Esophagus squamous epithelium (tissue), 5 donors: ENCODE measurements around the gene SLC2A5. TPM values are rescaled to one million over a fixed set of nuclear protein-coding genes. Genes with fewer than 3 reads are reported as not detected.
A peak's percentile ranks its signal among the peaks of the same experiment; 100 is the strongest.
"Not testable (repeated sequence)": the region's sequence is repeated elsewhere in the genome, so short reads cannot be mapped to it uniquely, and the experiment has no call there.

Source experiments
- DNase-seq: peaks from one replicate; lab custom pipeline; 2025; lab: John Stamatoyannopoulos, UW
- H3K27ac ChIP-seq, 4 donors: fragments of 200-600 bp; sonication (generic); one replicate each; pipeline ENCODE4 v1.5.1; 2016 to 2019; ENCODE audit warnings: mild to moderate bottlenecking in 1 of 4
- H3K27me3 ChIP-seq, 4 donors: fragments of 200-600 bp; sonication (generic); 1 replicate in 3 of 4; 2 replicates in 1 of 4; pipeline versions ENCODE4 v1.5.1 to v1.6.0; 2017 to 2021; ENCODE audit warnings: antibody characterized with exemption in 1 of 4
- H3K36me3 ChIP-seq, 3 donors: fragments of 200-600 bp; sonication (generic); one replicate each; pipeline ENCODE4 v1.5.1; 2016 to 2019
- H3K4me1 ChIP-seq, 3 donors: fragments of 200-600 bp; sonication (generic); one replicate each; pipeline ENCODE4 v1.5.1; 2017 to 2019
- H3K4me3 ChIP-seq, 4 donors: fragments of 200-600 bp; sonication (generic); 1 replicate in 3 of 4; 2 replicates in 1 of 4; pipeline ENCODE4 v1.5.1; 2016 to 2019; ENCODE audit warnings: mild to moderate bottlenecking in 2 of 4, moderate library complexity in 1 of 4
- H3K9me3 ChIP-seq, 3 donors: fragments of 200-600 bp; sonication (generic); one replicate each; pipeline ENCODE4 v1.5.1; 2016 to 2019
- CTCF ChIP-seq, 6 experiments: fragments of 450-650 bp in 4 of 6; fragments of 200-600 bp in 2 of 6; sonication (generic) in 2 of 6; IDR thresholded peaks; one replicate each; pipeline ENCODE4 v1.5.1; 2016 to 2019; ENCODE audit warnings: antibody characterized with exemption in 6 of 6, mild to moderate bottlenecking in 4 of 6, moderate library complexity in 4 of 6
- POLR2A ChIP-seq, 4 donors: fragments of 450-650 bp; IDR thresholded peaks; one replicate each; pipeline ENCODE4 v1.6.1; 2017; ENCODE audit warnings: antibody characterized with exemption in 4 of 4, mild to moderate bottlenecking in 4 of 4, moderate library complexity in 3 of 4
- WGBS, 2 donors: methylation state at CpG; one replicate each; pipeline ENCODE4 v1.1.5; 2018; 5-methylcytosine and 5-hydroxymethylcytosine counted together
- intact Hi-C: fragments of 100-400 bp; cut with DNase I; formaldehyde crosslinking; loops from one replicate; pipeline ENCODE4 v1.15.0; 2022
- total RNA-seq, 4 donors: library from RNA; depleted of rRNA; stranded (reverse); fragments of >200 nt; gene quantifications; one replicate each; pipeline ENCODE4 v1.1.0, GENCODE V29; 2016
- donor health status: DM: yes; HTN: yes; CAD: no.

Gene SLC2A5
- total RNA-seq, 4 donors from 2014 or later, result 1.9 to 7.1 (median 4.2) TPM

- TF ChIP-seq POLR2A (IDR thresholded peaks at IDR 0.05), result no peak
- peak; percentile 78 to 84 (median 80) for TF ChIP-seq CTCF (IDR thresholded peaks at IDR 0.05)
These were observed 64.6 kb downstream of the SLC2A5 start for GRCh38 chr1:9004700-9005394.

GRCh38 chr1:9004031-9004699 lies 65.3 kb downstream of the SLC2A5 start:
- H3K36me3 ChIP-seq, result no peaks in the 10 kb centered on the region
- H3K4me1 ChIP-seq, result peaks cover 0 to 21% (median 0%) of the 10 kb centered on the region in 3 donors
- DNase-seq, result no peak
- 82 to 89% methylated on average over 10 to 11 of the region's 11 CpGs for whole genome bisulfite sequencing, 2 donors
- no peak overlapping the region for H3K27ac ChIP-seq
- no peak for TF ChIP-seq CTCF (IDR thresholded peaks at IDR 0.05)
- TF ChIP-seq POLR2A (IDR thresholded peaks at IDR 0.05), result no peak
- no peaks in the 10 kb centered on the region for H3K9me3 ChIP-seq
- no peak overlapping the region for H3K4me3 ChIP-seq
- intact Hi-C loops, result no loop called here
- H3K27me3 ChIP-seq, result no peaks in the 10 kb centered on the region

More at GRCh38 chr1:9004700-9005394, 64.6 kb downstream of the SLC2A5 start:
- Histone ChIP-seq H3K4me3 (no peak overlapping the region), H3K27ac (no peak overlapping the region), H3K9me3 (no peaks in the 10 kb centered on the region), H3K36me3 (no peaks in the 10 kb centered on the region), H3K4me1 (peaks cover 0 to 21% (median 0%) of the 10 kb centered on the region in 3 donors), H3K27me3 (no peaks in the 10 kb centered on the region)
- 57 to 82% methylated on average over 8 to 16 of the region's 22 CpGs for WGBS, 2 donors
- intact Hi-C loops, result no loop called here
- DNase-seq, result peak; percentile 30

DNA sequence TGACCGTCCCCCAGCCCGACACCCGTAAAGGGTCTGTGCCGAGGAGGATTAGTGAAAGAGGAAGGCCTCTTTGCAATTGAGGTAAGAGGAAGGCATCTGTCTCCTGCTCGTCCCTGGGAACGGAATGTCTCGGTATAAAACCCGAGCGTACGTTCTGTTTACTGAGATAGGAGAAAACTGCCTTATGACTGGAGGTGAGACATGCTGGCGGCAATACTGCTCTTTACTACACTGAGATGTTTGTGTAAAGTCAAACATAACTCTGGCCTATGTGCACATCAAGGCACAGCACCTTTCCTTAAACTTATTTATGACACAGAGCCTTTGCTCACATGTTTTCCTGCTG lies 67.2 kb downstream of the SLC2A5 start:
- H3K27me3 ChIP-seq, H3K36me3 ChIP-seq, DNase-seq, H3K9me3 ChIP-seq, H3K4me3 ChIP-seq, intact Hi-C loops: not testable (repeated sequence)
- H3K27ac ChIP-seq, result peak overlapping the region in 2 of 4 donors; percentile 52 to 62
- H3K4me1 ChIP-seq, result peaks cover 0 to 21% (median 0%) of the 10 kb centered on the region in 3 donors
- 30 to 81% methylated on average over 10 to 11 of the region's 11 CpGs for WGBS, 2 donors

DNA sequence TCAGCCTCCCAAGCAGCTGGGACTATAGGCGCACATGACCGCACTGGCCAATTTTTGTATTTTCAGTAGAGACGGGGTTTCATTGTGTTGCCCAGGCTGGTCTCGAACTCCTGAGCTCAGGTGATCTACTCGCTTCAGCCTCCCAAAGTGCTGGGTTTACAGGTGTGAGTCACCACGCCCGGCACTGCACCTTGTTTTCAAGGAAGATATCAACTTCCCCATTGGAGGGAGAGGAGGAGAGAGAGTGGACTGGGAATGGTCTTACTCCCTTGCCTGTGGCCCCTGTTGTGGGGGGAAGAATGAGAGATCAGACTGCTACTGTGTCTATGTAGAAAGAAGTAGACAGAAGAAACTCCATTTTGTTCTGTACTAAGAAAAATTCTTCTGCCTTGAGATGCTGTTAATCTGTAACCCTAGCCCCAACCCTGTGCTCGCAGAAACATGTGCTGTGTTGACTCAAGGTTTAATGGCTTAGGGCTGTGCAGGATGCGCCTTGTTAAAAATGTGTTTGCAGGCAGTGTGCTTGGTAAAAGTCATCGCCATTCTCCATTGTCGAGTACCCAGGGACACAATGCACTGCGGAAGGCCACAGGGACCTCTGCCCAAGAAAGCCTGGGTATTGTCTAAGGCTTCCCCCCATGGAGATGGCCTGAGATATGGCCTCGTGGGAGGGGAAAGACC lies 67.8 kb downstream of the SLC2A5 start:
- DNase-seq, H3K4me3 ChIP-seq, H3K27me3 ChIP-seq, intact Hi-C loops, H3K36me3 ChIP-seq, H3K9me3 ChIP-seq: not testable (repeated sequence)
- WGBS, 2 donors, result 53 to 58% methylated on average over 6 to 13 of the region's 13 CpGs
- Histone ChIP-seq H3K4me1 (peaks cover 0 to 21% (median 0%) of the 10 kb centered on the region in 3 donors), H3K27ac (peak overlapping the region in 2 of 4 donors; percentile 52 to 62)

DNA sequence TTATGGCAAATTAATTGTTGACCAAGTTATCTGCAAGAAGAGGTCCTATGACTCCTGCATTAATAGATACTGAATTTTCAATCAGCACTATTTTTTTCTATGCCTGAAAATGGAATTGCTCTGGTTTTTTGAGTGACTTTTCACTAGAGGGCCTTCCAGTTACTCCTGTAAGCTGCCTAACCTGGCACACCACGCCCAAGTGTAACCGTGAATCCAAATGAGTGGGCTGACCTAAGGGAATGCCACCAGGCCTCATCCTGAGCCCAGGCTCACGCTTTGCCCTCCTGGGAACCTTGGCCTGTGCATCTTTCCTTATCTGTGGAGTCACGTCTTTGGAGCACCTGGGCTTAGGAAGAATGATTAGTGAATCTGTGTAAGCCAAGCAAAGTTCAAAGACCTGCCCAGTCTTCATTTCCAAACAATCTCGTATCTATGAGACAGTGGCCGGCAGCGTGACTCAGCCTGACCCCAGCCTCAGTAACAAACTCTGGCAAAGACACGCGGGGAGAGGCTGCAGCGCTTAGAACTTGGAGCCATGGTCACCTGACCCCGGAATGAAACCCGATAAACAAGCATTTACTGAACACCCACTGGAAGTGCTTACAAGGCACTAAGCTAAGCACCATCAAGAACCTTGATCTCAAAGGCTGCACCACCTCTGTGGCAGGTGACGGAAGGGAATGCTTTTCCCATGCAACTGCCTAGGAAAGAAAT lies 75.3 kb downstream of the SLC2A5 start:
- H3K27me3 ChIP-seq, H3K9me3 ChIP-seq, H3K36me3 ChIP-seq, H3K27ac ChIP-seq, intact Hi-C loops, DNase-seq, H3K4me3 ChIP-seq, H3K4me1 ChIP-seq: not testable (repeated sequence)
- whole genome bisulfite sequencing, 2 donors, result 66 to 80% methylated on average over 2 to 9 of the region's 13 CpGs

GRCh38 chr1:8992936-8993687 lies 76.3 kb downstream of the SLC2A5 start:
- H3K4me3 ChIP-seq, result no peak overlapping the region
- no peak for DNase-seq
- 80 to 87% methylated on average over 8 of the region's 8 CpGs for WGBS, 2 donors
- TF ChIP-seq POLR2A (IDR thresholded peaks at IDR 0.05), result no peak
- TF ChIP-seq CTCF (IDR thresholded peaks at IDR 0.05), result peak in 1 of 6 experiments; percentile 26
- intact Hi-C loops, result no loop called here
- no peaks in the 10 kb centered on the region for H3K9me3 ChIP-seq
- peaks cover 0 to 3% (median 0%) of the 10 kb centered on the region in 3 donors for H3K4me1 ChIP-seq
- no peaks in the 10 kb centered on the region for H3K27me3 ChIP-seq
- no peak overlapping the region for H3K27ac ChIP-seq
- no peaks in the 10 kb centered on the region for H3K36me3 ChIP-seq
